ENCODE data around the gene TPSG1. TPM values are rescaled to one million over a fixed set of nuclear protein-coding genes. Genes with fewer than 3 reads are reported as not detected.
"Not testable (repeated sequence)": the region's sequence is repeated elsewhere in the genome, so short reads cannot be mapped to it uniquely, and the experiment has no call there.

TPSG1 gene
- total and polyA plus RNA-seq, 2 of the 13 experiments (the other 11 are each of a cell fraction or from before 2014, with no cell fraction given) = not detected

DNA sequence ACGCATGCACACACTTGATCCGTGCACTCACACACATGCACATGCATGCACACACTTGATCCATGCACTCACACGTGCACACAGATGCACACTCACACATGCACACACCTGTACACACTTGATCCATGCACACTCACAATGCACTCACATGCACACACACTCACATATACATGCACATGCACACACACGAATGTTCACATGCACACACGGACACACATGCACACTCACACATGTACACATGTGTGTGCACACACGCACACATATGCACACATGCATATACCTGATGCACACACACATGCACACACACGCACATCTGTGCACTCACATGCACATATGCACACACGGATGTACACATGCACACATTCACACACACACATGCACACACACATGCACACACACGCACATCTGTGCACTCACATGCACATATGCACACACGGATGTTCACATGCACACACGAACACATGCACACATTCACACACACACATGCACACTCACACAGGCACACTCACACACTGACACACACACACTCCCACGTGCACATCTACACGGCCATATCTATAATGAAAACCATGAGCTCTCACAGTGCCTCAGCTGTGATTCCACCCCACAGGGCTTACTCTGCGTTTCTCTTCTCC is 23.0 kb upstream of the TPSG1 start:
- H3K36me3 ChIP-seq (replicated peaks in 1 of 2; ENCODE audit: control insufficient read depth in 1 of 2, insufficient read depth in 2 of 2, low read length in 2 of 2); H3K4me1 ChIP-seq (ENCODE audit: insufficient read depth, low read length); H3K79me2 ChIP-seq (ENCODE audit: insufficient read depth, low read length); H4K20me1 ChIP-seq (ENCODE audit: insufficient read depth, low read length); H3K4me3 ChIP-seq (replicated peaks in 1 of 3; ENCODE audit: insufficient read depth in 1 of 3, low read depth in 2 of 3, low read length in 3 of 3); CTCF ChIA-PET (ENCODE audit: low intra/inter-chr PET ratio, low total read pairs); FAIRE-seq; in situ Hi-C loops (cut with HindIII; ENCODE audit: extremely low pct_ligation_motif_present, low pct_unique_long_range_greater_than_20kb); H2AFZ ChIP-seq (ENCODE audit: low read length); H3K27ac ChIP-seq (ENCODE audit: extremely low read length, insufficient read depth, low read length); POLR2A ChIA-PET; BruUV-seq (replicated peaks); ATAC-seq; H3K4me2 ChIP-seq (ENCODE audit: low read depth, low read length); DNase-seq (ENCODE audit: low spot score); H3K9me3 ChIP-seq (ENCODE audit: low read length); intact Hi-C loops (cut with micrococcal nuclease; ENCODE audit: unreplicated experiment); H3K9ac ChIP-seq (ENCODE audit: insufficient read depth, low read depth, low read length): not testable (repeated sequence)
- H3K27me3 ChIP-seq (ENCODE audit: control insufficient read depth in 1 of 2, insufficient read depth in 2 of 2, low read length in 2 of 2) = peaks cover 1 to 32% of the 10 kb centered on the region in 2 experiments; a peak in 4 of 5 replicates
- 28% methylated on average over 8 of the region's 14 CpGs for WGBS (ENCODE audit: low lambda C conversion rate)
- TF ChIP-seq, protein P1, sequence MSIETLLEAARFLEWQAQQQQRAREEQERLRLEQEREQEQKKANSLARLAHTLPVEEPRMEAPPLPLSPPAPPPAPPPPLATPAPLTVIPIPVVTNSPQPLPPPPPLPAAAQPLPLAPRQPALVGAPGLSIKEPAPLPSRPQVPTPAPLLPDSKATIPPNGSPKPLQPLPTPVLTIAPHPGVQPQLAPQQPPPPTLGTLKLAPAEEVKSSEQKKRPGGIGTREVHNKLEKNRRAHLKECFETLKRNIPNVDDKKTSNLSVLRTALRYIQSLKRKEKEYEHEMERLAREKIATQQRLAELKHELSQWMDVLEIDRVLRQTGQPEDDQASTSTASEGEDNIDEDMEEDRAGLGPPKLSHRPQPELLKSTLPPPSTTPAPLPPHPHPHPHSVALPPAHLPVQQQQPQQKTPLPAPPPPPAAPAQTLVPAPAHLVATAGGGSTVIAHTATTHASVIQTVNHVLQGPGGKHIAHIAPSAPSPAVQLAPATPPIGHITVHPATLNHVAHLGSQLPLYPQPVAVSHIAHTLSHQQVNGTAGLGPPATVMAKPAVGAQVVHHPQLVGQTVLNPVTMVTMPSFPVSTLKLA (IDR thresholded peaks at IDR 0.05) = peak; percentile 94

DNA sequence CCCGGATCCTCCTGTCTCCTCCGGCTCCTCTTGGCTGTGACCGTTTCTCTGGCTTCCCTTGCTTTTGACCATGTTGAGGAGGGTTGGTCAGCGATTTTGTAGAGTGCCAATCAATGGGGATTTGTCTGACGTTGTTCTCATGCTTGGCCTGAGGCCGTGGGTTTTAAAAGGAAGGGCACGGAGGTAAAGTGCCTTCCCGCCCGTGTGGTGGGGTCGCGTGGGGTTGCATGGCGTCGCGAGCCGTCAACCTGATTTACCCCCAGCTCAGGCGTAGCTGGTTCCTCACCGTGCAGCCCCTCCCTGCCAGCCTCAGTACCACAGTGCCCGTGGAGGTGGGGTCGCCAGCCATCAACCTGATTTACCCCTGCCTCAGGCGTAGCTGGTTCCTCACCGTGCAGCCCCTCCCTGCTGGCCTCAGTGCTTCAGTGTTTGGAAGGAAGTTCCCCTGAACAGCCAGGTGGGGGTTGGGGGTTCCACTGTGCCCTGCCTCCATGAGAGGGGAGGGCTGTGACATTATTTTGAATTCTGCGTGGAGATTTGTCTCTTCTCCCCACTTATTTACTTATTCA is 20.5 kb upstream of the TPSG1 start:
- no peaks in the 10 kb centered on the region for H4K20me1 ChIP-seq (ENCODE audit: insufficient read depth, low read length)
- H3K4me3 ChIP-seq (replicated peaks in 1 of 3; ENCODE audit: insufficient read depth in 1 of 3, low read depth in 2 of 3, low read length in 3 of 3) = no peak overlapping the region
- H3K4me2 ChIP-seq (ENCODE audit: low read depth, low read length) = no peak overlapping the region
- H3K9me3 ChIP-seq (ENCODE audit: low read length) = no peaks in the 10 kb centered on the region
- in situ Hi-C loops (cut with HindIII; ENCODE audit: extremely low pct_ligation_motif_present, low pct_unique_long_range_greater_than_20kb) = no loop called here
- ATAC-seq (no peak), FAIRE-seq (no peak), DNase-seq (ENCODE audit: low spot score) (no peak)
- no peaks in the 10 kb centered on the region for H3K79me2 ChIP-seq (ENCODE audit: insufficient read depth, low read length)
- ChIA-PET POLR2A (no interaction called here), CTCF (ENCODE audit: low intra/inter-chr PET ratio, low total read pairs) (no interaction called here)
- peaks cover 1 to 32% of the 10 kb centered on the region in 2 experiments; a peak in 4 of 5 replicates for H3K27me3 ChIP-seq (ENCODE audit: control insufficient read depth in 1 of 2, insufficient read depth in 2 of 2, low read length in 2 of 2)
- H3K4me1 ChIP-seq (ENCODE audit: insufficient read depth, low read length) = no peaks in the 10 kb centered on the region
- no TSS peak for BruUV-seq (replicated peaks)
- H3K36me3 ChIP-seq (replicated peaks in 1 of 2; ENCODE audit: control insufficient read depth in 1 of 2, insufficient read depth in 2 of 2, low read length in 2 of 2) = no peaks in the 10 kb centered on the region
- no peak overlapping the region for H3K9ac ChIP-seq (ENCODE audit: insufficient read depth, low read depth, low read length)
- H2AFZ ChIP-seq (ENCODE audit: low read length) = no peak overlapping the region
- 14% methylated on average over 12 of the region's 22 CpGs for WGBS (ENCODE audit: low lambda C conversion rate)
- H3K27ac ChIP-seq (ENCODE audit: extremely low read length, insufficient read depth, low read length) = no peak overlapping the region
- intact Hi-C loops (cut with micrococcal nuclease; ENCODE audit: unreplicated experiment) = no loop called here
- TF ChIP-seq ZSCAN29 (CRISPR knock-in tag; conservative IDR thresholded peaks at IDR 0.05) = no peak
- no peak for TF ChIP-seq SAP130 (CRISPR knock-in tag; IDR thresholded peaks at IDR 0.05; ENCODE audit: low read depth)
- TF ChIP-seq RNF219 (CRISPR knock-in tag; IDR thresholded peaks at IDR 0.05) = no peak
- no peak for TF ChIP-seq RBAK (CRISPR knock-in tag; IDR thresholded peaks at IDR 0.05)
- no peak for TF ChIP-seq RBM39 (IDR thresholded peaks at IDR 0.05; ENCODE audit: low read depth, low read length, poor library complexity, severe bottlenecking)
- TF ChIP-seq HNRNPH1 (optimal IDR thresholded peaks at IDR 0.05; ENCODE audit: low read depth, low read length) = no peak
- no peak for TF ChIP-seq ZNF3 (CRISPR knock-in tag; IDR thresholded peaks at IDR 0.05)
- no peak for TF ChIP-seq ZFYVE20 (CRISPR knock-in tag; IDR thresholded peaks at IDR 0.05; ENCODE audit: borderline replicate concordance, low read depth)
- TF ChIP-seq FOXO1 (CRISPR knock-in tag; IDR thresholded peaks at IDR 0.05) = no peak
- TF ChIP-seq ZNF331 (CRISPR knock-in tag; IDR thresholded peaks at IDR 0.05) = no peak
- no peak for TF ChIP-seq TOE1 (CRISPR knock-in tag; IDR thresholded peaks at IDR 0.05)
- no peak for TF ChIP-seq FOXA3 (CRISPR knock-in tag; IDR thresholded peaks at IDR 0.05)
- TF ChIP-seq MIXL1 (CRISPR knock-in tag; IDR thresholded peaks at IDR 0.05) = no peak
- no peak for TF ChIP-seq HNRNPUL1 (IDR thresholded peaks at IDR 0.05; ENCODE audit: low read depth, low read length)

All from HepG2 (cell line).